GM20000 (cell line): ENCODE results near the gene RAB22A.

ENCODE experiments used
- DNase-seq: peaks from one replicate; pipeline ENCODE4 v3.0.0; 2012; ENCODE audit warnings: low spot score
- CTCF ChIP-seq: IDR thresholded peaks from 2 replicates; pipeline ENCODE4 v1.5.1; 2012; ENCODE audit warnings: mild to moderate bottlenecking, control low read depth; ENCODE audit errors: extremely low read depth, missing control alignments

The RAB22A gene

GRCh38 chr20:58268936-58269619 is 40.4 kb upstream of the RAB22A start:
- no peak for TF ChIP-seq CTCF

GRCh38 chr20:58271606-58272351 is 37.7 kb upstream of the RAB22A start:
- no peak for TF ChIP-seq CTCF
- no peak for DNase-seq

More at GRCh38 chr20:58268936-58269619, 40.4 kb upstream of the RAB22A start:
- no peak for DNase-seq

DNA sequence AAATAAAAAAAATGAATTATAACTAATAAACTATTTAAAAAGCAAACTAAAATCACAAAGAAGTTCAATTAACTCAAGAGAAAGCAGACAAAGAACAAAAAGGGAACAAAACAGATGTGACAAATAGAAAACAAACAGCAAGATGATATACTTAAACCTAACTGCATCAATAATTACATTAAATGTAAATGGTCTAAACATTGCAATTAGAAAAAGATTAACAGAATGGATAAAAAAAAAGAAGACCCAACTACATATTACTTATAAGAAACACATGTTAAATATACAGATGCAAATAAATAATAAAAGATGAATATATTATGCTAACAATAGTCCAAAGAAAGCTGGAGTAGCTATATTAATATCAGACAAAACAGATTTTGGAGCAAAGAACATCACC is 35.1 kb upstream of the RAB22A start:
- DNase-seq: no peak
- no peak for TF ChIP-seq CTCF

DNA sequence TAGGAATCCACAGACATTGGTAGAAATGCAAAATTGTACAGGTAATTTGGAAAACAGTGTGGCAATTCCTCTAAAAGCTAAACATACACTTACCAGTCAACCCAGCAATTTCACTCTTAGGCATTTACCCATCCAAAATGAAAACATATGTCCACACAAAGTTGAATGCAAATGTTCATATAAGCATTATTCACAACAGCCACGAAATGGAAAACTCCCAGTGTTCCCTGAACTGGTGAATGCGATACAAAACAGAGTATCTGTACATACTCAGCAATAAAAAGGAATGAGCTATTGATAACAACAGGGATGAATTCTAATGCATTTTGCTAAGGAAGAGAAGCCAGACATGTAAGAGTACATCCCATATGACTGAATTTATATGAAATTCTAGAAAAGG is 32.4 kb upstream of the RAB22A start:
- DNase-seq: no peak
- no peak for TF ChIP-seq CTCF

- no peak for TF ChIP-seq CTCF
- no peak for DNase-seq
Measured at GRCh38 chr20:58277578-58278472, 31.7 kb upstream of the RAB22A start.

DNA sequence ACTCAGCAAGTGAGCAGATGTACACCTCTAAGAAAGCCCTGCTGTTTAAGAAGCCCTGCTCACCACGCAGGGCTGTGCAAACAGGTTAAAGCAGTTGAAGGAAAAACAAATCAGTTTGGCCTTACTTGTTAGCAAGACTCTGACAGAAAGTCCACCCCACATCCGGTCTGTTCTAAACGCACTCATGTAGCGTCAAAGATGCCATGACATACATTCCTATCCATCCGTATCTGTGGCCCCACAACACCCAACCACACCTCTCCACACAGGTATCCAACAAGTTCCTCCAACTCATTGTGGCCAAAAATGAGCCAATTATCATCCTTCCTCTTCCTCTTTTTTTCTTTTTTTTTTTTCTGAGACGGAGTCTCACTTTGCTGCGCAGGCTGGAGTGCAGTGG is 22.8 kb upstream of the RAB22A start:
- peak; percentile 27 for DNase-seq
- TF ChIP-seq CTCF: no peak
